Measurements from ENCODE around the gene SGK1.
A peak's percentile ranks its signal among the peaks of the same experiment; 100 is the strongest.
"Not testable (repeated sequence)": the region's sequence is repeated elsewhere in the genome, so short reads cannot be mapped to it uniquely, and the experiment has no call there.

SGK1 gene

DNA sequence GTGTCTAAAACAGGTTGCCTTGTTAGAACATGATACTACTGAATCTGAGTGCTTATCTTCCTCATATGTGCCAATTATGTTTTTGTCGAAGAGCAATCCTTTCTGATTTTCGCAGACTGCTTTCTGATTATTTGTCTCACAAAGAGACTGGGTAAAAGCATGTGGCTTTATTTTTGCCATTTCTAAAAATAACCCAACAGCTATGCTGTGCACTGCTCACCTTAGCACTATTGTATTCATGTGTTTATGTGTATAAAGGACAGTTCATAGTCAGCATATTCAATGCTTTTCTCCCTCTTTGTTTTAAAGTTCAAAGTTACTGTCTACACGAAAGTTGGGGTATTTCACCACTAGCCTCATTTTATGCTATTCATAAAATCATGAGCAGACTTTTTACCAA lies 127.0 kb downstream of the SGK1 start:
- DNase-seq (ENCODE audit: low read depth), result no peak

DNA sequence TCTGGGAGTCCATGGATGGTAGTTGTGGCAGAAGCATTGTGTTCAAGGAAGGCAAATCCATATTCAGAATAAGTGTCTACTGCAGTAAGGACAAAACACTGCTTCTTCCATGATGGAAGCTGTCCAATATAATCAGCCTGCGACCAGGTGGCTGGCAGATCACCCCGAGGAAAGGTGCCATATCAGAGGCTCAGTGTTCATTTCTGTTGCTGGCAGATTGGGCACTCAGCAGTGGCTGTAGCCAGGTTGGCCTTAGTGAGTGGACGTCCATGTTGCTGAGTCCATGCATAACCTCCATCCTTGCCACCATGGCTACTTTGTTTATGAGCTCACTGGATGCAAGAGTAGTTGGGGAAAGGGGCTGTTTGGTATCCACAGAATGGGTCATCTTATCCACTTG lies 130.2 kb downstream of the SGK1 start:
- DNase-seq (ENCODE audit: low read depth), result no peak

DNA sequence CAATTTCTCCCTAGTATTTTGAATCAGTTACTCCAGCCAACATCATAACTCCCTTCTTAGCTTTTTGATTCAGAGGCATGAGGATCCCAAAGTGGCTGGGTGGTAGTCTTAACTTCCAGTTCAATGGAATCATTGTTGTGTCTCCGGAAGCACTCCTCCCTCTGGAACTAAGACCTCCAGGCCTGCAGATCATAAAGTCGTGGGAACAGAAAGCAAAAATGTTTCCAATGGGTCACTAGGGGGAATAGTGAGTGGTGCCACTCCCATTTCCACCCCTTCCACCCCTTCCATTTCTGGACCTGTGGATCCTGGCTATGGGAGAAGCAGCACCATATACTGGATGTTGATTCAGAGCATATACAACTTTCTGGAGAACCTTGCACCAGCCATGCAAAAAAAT lies 130.8 kb downstream of the SGK1 start:
- DNase-seq (ENCODE audit: low read depth), result no peak

GRCh38 chr6:134186355-134186754 lies 131.6 kb downstream of the SGK1 start:
- no peak for DNase-seq (ENCODE audit: low read depth)

- no peak for DNase-seq (ENCODE audit: low read depth)
Observed at GRCh38 chr6:134185277-134185676, 132.6 kb downstream of the SGK1 start.

DNA sequence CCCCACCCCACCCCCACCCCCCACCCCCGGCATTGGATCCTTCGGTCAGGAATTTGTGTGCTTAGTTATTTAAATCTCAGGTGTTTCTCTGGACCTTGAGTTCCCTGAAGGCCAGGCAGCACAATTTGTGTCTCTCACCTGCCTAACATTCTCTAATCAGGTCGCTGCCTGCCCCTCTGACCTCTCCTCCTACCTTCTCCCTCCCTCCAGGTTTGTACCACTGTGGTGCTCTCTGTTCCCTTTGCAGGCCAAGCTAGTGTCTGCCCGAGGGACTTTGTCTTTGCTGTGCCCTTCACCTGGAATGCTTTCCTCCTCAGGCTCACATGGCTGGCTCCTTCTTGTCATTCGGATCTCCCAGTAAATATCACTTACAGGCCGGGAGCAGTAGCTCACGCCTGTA lies 134.1 kb downstream of the SGK1 start:
- no peak for DNase-seq (ENCODE audit: low read depth)

GRCh38 chr6:134182528-134182927 lies 135.4 kb downstream of the SGK1 start:
- DNase-seq (ENCODE audit: low read depth), result no peak

- DNase-seq (ENCODE audit: low read depth), result not testable (repeated sequence)
Observed at GRCh38 chr6:134181726-134182125, 136.2 kb downstream of the SGK1 start.

- not testable (repeated sequence) for DNase-seq (ENCODE audit: low read depth)
Observed at GRCh38 chr6:134181251-134181650, 136.7 kb downstream of the SGK1 start.

GRCh38 chr6:134180540-134180939 lies 137.4 kb downstream of the SGK1 start:
- DNase-seq (ENCODE audit: low read depth), result not testable (repeated sequence)

DNA sequence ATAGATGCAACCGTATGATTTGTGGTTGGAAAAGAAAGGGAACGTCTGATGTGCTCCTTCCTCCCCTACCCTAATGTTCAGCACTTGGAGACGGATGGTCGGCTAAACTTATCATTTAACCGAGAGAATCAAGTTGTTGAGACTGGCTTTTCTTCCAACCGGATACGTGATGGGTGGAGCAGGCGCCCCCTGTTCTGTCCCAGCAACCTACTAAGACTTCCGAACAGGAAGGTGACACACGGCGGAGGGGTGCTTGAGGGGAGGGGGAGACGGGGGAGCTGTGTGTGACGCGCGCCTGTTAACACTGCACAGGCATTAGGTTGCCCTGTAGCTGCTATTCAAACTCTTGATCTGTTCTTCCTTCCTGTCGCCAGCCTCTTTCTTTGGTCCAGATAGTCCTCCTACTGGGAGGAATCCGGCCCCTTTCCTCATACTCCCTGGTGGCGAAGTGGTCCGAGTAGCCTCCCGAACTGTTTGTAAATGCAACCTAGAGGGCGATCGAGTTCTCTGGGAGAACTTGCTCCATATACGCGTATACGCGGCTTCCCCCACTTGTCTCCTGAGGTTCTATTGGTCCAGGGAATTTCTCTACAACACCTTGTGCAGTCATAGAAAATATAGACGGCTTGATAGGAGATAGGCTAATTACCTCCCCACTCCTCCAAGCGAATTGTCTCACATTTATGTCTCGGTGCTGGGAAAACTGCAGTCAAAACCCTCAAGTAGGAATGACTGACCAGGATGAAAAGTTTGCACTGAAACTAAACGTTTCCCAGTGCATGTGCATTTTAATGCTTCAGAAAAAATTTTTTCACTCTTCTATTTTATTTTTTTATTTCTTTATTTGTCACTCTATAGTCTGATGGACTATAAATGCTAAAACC lies 139.5 kb downstream of the SGK1 start:
- peak; percentile 69 for DNase-seq (ENCODE audit: low read depth)

DNA sequence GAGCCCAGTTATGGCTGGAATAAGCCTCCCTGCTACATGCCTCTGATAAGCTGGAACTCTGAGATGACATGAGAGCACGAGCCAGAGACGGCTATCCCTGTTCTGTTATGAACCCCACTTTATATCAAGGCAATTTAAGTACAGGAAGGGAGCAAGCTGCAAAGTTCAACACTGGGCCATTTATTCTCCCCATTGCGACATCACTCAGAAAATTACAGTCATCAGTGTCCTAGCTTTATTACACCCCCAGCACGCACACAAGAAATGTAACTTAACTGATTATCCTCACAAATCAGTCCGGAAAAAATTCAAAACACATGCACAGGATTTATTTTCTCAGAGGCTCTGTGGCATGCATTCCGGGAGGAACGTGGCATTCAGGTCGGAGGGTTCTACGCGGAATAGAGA lies 140.2 kb downstream of the SGK1 start:
- no peak for DNase-seq (ENCODE audit: low read depth)

DNA sequence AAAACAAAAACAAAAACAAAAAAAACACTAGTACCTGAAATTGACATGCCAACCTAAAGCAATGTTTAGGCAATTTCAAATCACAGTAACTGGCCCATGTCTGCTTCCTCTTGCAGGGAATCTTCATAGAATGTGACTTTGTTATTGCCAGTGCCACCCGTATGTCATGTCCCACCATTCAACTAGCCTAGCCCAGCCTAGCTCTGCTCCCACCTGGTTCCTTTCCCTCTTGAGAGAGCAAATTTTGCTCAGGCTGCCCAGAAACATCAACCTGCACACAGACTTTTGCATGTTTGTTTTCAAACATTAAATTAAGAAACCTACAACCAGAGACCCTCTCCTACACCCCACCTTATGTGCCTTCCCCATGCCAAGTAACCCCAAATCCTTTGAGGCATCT lies 140.7 kb downstream of the SGK1 start:
- no peak for DNase-seq (ENCODE audit: low read depth)

DNA sequence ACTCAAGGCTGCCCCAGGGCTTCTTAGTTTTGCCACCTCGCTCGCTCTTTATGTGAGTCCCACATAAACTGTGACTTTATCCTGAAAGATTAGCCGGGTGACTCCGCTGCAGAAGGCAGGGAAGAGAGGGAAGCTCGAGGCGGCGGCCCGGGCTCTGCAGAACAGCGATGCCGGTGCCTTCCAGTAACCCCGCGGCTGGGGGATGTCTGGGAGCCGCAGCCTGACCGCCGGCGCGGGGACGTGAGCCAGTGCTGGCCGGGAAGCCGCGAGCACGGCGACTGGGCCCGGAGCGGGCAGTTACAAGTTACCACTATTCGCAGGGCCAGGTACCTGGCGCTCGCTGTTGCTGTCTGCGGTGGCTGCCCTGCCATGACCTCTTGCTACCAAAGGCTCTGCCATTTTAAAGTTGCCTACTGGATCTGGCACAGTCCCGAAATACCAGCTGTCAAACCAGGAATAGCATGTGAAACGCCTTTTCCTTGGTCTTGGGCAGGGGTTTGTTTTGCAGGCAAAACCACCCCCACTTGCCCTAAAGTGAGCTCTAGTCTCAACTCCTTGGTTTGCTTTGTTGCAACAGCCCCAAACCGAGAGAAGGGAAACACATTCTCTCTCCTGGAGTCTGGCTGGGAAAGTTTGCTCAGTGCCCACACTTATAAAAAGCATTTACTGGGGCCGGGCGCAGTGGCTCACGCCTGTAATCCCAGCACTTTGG lies 141.5 kb downstream of the SGK1 start:
- no peak for DNase-seq (ENCODE audit: low read depth)

DNA sequence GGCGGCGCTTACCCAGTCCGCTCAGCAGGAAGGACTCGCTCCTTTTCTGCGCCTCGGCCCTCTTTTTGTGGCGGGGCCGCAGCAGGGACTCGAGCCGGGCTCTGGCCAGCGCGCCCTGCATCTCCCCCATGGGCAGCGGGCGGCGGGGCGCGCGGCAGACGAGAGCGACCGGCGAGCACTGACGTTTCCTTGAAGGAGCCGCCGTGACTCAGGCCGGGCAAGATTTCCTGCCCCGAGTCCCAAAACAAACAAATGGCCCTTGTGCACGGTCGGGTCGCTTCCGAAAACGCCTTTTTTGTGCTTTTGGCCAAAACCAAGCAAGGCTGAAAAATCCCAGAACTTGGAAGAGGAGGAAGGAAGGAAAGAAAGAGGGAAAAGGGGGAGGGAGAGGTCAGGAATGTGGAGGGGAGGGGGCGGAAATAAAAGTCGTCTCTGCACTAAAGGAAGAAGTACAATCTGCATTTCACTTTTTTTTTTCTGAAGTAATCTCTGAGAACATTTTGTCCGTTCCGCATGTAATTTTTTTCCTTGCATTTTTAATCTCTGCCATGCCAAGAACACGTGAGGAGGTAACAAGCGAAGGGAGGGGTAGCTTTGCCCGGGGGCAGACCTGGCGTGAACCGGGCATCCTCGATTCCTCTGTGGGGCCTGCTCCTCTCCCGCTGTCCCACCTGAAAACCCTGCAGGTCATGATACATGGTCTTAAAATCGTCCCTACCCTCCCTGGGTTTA lies 142.2 kb downstream of the SGK1 start:
- DNase-seq (ENCODE audit: low read depth), result peak; percentile 25

- DNase-seq (ENCODE audit: low read depth), result peak; percentile 92
Observed at GRCh38 chr6:134174672-134175531, 143.0 kb downstream of the SGK1 start.

DNA sequence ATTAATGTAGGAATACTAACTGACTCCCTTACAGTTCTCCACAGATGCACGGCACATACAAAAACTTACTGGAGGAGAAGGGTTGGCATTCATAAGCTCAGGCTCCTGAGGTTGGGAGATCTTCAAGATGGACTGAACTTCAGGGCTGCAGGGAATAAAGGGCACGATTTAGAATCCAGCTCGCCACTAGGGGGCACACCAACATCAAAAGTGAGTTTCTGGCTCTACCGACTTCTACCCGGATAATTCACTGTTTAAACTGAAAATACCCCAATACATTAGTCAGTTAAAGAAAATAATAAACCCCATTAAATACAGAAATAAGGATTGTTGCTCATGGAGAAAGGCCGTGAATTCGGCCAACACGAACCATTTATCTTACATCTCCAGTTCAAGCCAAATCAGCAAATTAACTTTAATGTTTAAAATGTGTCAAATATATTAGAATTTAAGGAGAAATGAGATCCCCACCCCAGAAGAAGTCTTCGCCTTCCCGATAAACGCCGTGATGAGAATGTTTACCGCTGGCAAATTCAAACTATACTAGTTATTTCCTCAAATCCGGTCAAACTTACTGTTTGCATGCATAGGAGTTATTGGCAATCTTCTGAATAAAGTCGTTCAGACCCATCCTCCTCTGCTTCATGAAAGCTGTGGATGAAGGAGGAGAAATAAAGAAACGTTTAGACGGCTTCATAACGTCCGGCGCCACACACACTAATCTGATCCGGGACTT lies 143.8 kb downstream of the SGK1 start:
- DNase-seq (ENCODE audit: low read depth), result peak; percentile 88

GRCh38 chr6:134173366-134173725 lies 144.6 kb downstream of the SGK1 start:
- DNase-seq (ENCODE audit: low read depth), result no peak

DNA sequence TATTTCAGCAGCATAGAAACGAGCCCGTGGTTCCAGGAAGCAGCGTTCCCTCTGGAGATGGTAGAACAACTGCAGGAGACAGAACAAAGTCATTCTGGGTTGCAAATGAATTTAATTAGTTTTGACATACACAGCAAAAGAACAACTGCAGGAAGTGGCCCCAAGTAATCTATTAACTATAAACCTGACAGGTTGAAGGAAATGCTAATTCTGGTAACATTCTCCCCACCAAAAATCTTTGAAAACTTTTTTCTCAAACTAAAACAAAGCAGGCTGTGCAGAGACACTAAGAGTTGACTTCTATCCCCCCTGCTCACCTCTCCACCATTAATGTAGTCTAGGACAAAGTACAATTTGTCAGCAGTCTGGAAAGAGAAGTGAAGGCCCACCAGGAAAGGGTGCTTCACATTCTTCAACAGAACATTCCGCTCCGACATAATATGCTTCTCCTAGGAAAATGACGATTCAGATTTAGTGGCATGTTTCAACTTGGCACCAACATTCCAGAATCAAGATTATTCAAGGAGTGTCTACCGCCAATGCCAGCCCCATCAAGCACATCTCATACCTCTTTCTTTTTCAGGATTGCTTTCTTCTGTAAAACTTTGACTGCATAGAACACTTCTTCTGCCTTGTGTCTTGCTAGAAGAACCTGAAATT lies 145.1 kb downstream of the SGK1 start:
- DNase-seq (ENCODE audit: low read depth), result no peak

GRCh38 chr6:134172020-134172705 lies 145.7 kb downstream of the SGK1 start:
- DNase-seq (ENCODE audit: low read depth), result no peak
